Left ventricle myocardium inferior (tissue), 1 donor: ENCODE data around the gene TXNDC11. TPM values are rescaled to one million over a fixed set of nuclear protein-coding genes. Genes with fewer than 3 reads are reported as not detected.

Experiments
- DNase-seq: peaks from one replicate; pipeline ENCODE4 v3.0.0-alpha.2; 2020
- H3K27ac ChIP-seq: fragments of 200-600 bp; replicated peaks from 2 replicates; pipeline ENCODE4 v1.8.0; 2021
- H3K27me3 ChIP-seq: fragments of 200-600 bp; 2 replicates; pipeline ENCODE4 v1.8.0; 2021; ENCODE audit warnings: low read depth
- H3K36me3 ChIP-seq: fragments of 200-600 bp; 2 replicates; pipeline ENCODE4 v1.8.0; 2021
- H3K4me1 ChIP-seq: fragments of 200-600 bp; 2 replicates; pipeline ENCODE4 v1.8.0; 2021
- H3K4me3 ChIP-seq: fragments of 200-600 bp; 2 replicates; pipeline ENCODE4 v1.8.0; 2021; ENCODE audit warnings: mild to moderate bottlenecking, moderate library complexity
- H3K9me3 ChIP-seq: fragments of 200-600 bp; replicated peaks from 2 replicates; pipeline ENCODE4 v1.8.0; 2021
- intact Hi-C: fragments of 100-400 bp; cut with micrococcal nuclease; formaldehyde crosslinking; loops from one replicate; pipeline ENCODE4 v1.11.0; 2022
- total RNA-seq: library from RNA; stranded (reverse); fragmentation: NEBNext Ultra II Directional; extraction: Animal tissue kit (Norgen Biotek cat#: 25700); gene quantifications from one replicate; pipeline ENCODE4 v1.2.1, GENCODE V29; 2021
- TF ChIP-seq, protein P1 (sequence below): fragments of 200-600 bp; IDR thresholded peaks from 2 replicates; pipeline ENCODE4 v1.8.0; 2021; ENCODE audit warnings: antibody characterized with exemption, mild to moderate bottlenecking, borderline replicate concordance
- donor health status: DM: no; HTN: yes; CAD: no; lungs with severe emphysema.

The TXNDC11 gene
- total RNA-seq, 1 donor from 2014 or later = 23.9 TPM

DNA sequence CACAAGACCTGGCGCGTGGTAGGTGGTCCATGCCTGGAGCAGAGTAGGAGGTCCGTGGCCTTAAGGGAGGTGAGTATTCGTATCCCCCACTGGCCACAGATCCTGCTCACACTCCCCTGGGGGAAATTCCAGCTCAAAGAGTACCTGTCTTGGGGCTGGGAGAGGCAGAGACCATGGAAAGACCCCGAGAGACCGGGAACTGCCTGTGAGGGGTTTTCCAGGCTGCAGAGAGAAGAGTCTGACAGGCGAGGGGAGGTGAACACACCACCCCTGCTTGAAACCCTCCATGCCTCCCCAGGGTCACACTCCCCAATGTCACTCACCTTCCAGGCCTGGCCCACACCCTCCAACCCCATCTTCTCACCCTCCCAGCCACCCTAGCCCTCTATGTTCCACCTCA is 87.0 kb downstream of the TXNDC11 start:
- DNase-seq = no peak
- Histone ChIP-seq H3K9me3 (no peaks in the 10 kb centered on the region), H3K36me3 (no peaks in the 10 kb centered on the region), H3K4me3 (no peak overlapping the region), H3K27me3 (no peaks in the 10 kb centered on the region), H3K4me1 (peaks cover 13% of the 10 kb centered on the region), H3K27ac (no peak overlapping the region)
- intact Hi-C loops = no loop called here
- TF ChIP-seq, protein P1, sequence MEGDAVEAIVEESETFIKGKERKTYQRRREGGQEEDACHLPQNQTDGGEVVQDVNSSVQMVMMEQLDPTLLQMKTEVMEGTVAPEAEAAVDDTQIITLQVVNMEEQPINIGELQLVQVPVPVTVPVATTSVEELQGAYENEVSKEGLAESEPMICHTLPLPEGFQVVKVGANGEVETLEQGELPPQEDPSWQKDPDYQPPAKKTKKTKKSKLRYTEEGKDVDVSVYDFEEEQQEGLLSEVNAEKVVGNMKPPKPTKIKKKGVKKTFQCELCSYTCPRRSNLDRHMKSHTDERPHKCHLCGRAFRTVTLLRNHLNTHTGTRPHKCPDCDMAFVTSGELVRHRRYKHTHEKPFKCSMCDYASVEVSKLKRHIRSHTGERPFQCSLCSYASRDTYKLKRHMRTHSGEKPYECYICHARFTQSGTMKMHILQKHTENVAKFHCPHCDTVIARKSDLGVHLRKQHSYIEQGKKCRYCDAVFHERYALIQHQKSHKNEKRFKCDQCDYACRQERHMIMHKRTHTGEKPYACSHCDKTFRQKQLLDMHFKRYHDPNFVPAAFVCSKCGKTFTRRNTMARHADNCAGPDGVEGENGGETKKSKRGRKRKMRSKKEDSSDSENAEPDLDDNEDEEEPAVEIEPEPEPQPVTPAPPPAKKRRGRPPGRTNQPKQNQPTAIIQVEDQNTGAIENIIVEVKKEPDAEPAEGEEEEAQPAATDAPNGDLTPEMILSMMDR = no peak

DNA sequence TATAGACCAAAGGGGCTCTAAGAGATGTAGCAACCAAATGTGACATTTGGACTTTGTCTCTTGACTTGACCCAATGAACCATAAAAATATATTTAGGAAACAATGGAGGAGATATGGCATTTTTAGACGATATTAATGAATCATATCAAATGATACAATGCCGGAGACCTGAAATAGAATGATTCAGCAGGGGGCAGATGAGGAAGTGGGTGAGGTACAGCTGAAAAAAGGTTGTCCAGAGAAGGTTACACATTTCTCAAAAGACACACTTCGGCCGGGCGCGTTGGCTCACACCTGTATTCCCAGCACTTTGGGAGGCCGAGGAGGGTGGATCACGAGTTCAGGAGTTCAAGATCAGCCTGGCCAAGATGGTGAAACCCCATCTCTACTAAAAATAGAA is 90.9 kb downstream of the TXNDC11 start:
- H3K4me3 ChIP-seq = no peak overlapping the region

DNA sequence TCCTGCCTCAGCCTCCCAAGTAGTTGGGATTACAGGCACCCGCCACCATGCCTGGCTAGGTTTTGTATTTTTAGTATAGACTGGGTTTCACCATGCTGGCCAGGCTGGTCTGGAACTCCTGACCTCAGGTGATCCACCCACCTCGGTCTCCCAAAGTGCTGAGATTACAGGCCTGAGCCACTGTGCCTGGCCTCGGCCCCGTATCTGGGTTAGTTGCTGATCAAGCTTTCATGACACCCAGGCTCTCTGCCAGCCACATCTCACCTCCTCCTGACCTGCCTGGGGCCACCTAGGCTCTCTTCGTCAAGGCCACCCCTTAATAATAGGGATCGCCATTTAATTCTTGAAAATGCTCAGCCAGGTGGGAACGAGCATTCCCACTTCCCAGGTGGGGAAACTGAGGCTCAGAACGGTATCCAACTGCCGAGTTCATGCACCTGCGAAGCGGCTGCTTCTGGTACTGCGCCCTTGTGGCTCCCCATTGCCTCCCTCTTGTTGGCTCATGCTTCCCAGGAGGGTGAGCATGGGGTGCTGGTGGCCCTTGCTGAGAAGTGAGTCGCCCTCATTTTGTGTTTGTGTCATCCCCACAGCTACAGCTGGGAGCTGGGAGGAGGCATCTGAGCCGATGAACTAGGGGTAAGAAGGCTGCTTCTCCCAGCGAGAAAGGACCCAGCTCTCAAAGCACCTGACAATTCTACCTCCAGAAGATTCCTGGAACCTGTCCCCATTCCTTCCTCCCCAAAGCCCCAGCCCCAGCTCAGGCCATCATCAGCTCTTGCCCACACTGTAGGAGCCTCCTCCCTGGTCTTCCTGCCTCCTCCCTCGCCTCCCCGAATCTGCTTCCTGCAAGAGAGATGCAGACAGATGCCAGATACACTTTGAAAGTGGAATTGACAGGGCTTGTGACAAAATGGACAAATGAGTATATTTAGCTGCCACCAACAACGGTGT is 91.7 kb downstream of the TXNDC11 start:
- intact Hi-C loops = no loop called here
- Histone ChIP-seq H3K36me3 (no peaks in the 10 kb centered on the region), H3K27ac (no peak overlapping the region), H3K4me3 (no peak overlapping the region), H3K9me3 (no peaks in the 10 kb centered on the region), H3K4me1 (no peaks in the 10 kb centered on the region), H3K27me3 (no peaks in the 10 kb centered on the region)
- TF ChIP-seq, protein P1 = no peak
- DNase-seq = no peak

More for the DNA sequence above, 90.9 kb downstream of the TXNDC11 start:
- TF ChIP-seq, protein P1 = no peak
- H3K36me3 ChIP-seq = no peaks in the 10 kb centered on the region
- no peaks in the 10 kb centered on the region for H3K9me3 ChIP-seq
- no peak overlapping the region for H3K27ac ChIP-seq
- no peaks in the 10 kb centered on the region for H3K27me3 ChIP-seq
- intact Hi-C loops = no loop called here
- H3K4me1 ChIP-seq = no peaks in the 10 kb centered on the region
- DNase-seq = no peak

DNA sequence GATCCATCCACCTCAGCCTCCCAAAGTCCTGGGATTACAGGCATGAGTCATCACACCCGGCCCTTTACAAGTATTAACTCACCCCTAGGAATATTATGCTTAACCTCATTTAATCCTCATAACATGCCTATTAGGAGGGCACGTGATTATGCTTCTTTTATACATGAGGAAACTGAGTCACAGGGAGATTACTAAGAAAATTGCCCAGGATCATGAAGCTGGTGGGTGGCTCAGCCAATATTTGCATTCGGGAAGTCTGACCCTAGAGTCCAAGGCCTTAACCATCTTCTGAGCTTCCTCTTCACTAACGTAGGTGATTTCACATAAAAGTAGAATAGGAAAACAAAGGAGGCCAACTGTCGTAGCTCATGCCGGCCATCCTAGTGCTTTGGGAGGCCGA is 93.4 kb downstream of the TXNDC11 start:
- TF ChIP-seq, protein P1 = no peak
- H3K36me3 ChIP-seq = no peaks in the 10 kb centered on the region
- no peaks in the 10 kb centered on the region for H3K9me3 ChIP-seq
- no peaks in the 10 kb centered on the region for H3K4me1 ChIP-seq
- DNase-seq = no peak
- no peak overlapping the region for H3K27ac ChIP-seq
- intact Hi-C loops = no loop called here
- H3K27me3 ChIP-seq = no peaks in the 10 kb centered on the region
- no peak overlapping the region for H3K4me3 ChIP-seq

DNA sequence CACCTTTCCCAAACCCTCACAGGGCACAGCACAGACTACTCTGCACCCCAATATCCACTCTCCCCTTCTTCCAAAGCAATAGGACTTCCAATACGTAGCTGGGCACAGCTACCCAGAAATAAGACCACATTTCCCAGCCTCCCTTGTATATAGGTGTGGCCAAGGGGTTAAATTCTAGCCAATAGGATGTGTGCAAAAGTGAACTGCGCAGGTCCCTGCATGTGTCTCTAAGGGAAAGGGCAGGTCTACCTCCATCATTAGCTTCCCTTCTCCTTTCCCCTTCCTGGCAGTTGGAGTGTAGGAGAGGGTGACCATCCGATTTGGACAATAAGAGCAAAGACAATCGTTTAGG is 99.9 kb downstream of the TXNDC11 start:
- H3K9me3 ChIP-seq = no peaks in the 10 kb centered on the region

More for the DNA sequence above, 99.9 kb downstream of the TXNDC11 start:
- DNase-seq = no peak
- TF ChIP-seq, protein P1 = no peak
- H3K4me3 ChIP-seq = no peak overlapping the region
- intact Hi-C loops = loop anchor here (5.0 kb wide), 1 partner anchor 110 kb away; no protein-coding TSS in a partner anchor
- H3K4me1 ChIP-seq = peaks cover 20% of the 10 kb centered on the region
- no peaks in the 10 kb centered on the region for H3K36me3 ChIP-seq
- no peaks in the 10 kb centered on the region for H3K27me3 ChIP-seq
- no peak overlapping the region for H3K27ac ChIP-seq
